ENCODE results near the gene SELENOW.

SELENOW gene

GRCh38 chr19:47820410-47820809 is 41.9 kb downstream of the SELENOW start:
- no peak for DNase-seq

- DNase-seq, result no peak
Observed at GRCh38 chr19:47821460-47822020, 43.0 kb downstream of the SELENOW start, which contains the start of gene CRX. Gene CRX (plus strand): TSS chr19:47821937. CDS start chr19:47834444, 12,507 bp downstream.

- DNase-seq, result no peak
Observed at GRCh38 chr19:47824396-47824795, 45.9 kb downstream of the SELENOW start.

GRCh38 chr19:47826800-47827199 is 48.3 kb downstream of the SELENOW start:
- DNase-seq, result no peak

- no peak for DNase-seq
Observed at GRCh38 chr19:47832723-47833122, 54.2 kb downstream of the SELENOW start.
